HCT116 (cell line): ENCODE data around the gene PAPPA2. TPM values are rescaled to one million over a fixed set of nuclear protein-coding genes. Genes with fewer than 3 reads are reported as not detected.

ENCODE experiments used
- ATAC-seq: fragments of 200-7000 bp; cut with Tn5 transposase; 2 replicates; pipeline ENCODE4 v1.9.1; 2020; ENCODE audit warnings: mild to moderate bottlenecking, moderate library complexity
- BruUV-seq: library from RNA; stranded (reverse); fragments of 400-500 nt; replicated peaks from 2 replicates; lab custom pipeline; 2021; lab: Mats Ljungman, UMichigan
- CTCF ChIA-PET: fragments of 300-600 bp; sonication (Branson Sonifier 250); formaldehyde crosslinking; loops from one replicate; lab custom pipeline; 2021; ENCODE audit warnings: antibody characterized with exemption; lab: Charles Lee
- POLR2A ChIA-PET: fragments of 300-600, 350-600 bp; sonication (Branson Sonifier 250); formaldehyde crosslinking; loops from one replicate; lab custom pipeline; 2021; ENCODE audit warnings: antibody characterized with exemption; lab: Charles Lee
- RAD21 ChIA-PET, 2 experiments: fragments of 300-600 bp; sonication (Branson Sonifier 250); formaldehyde crosslinking; loops; one replicate each; lab custom pipeline; 2023; ENCODE audit warnings: low total read pairs in 2 of 2; ENCODE audit not compliant: uncharacterized antibody in 2 of 2, unreplicated experiment in 2 of 2, low non-redundant PET in 1 of 2; lab: Charles Lee
- DNase-seq: peaks from one replicate; pipeline ENCODE4 v3.0.0-alpha.2; 2010; ENCODE audit warnings: low read depth, low spot score
- H2AFZ ChIP-seq: fragments of 200-600 bp; shearing (Covaris generic), sonication (generic); 2 replicates; pipeline ENCODE4 v1.6.1; 2017; ENCODE audit warnings: low read depth, mixed run types, mixed read lengths, antibody characterized with exemption, low read length; ENCODE audit not compliant: poor library complexity, severe bottlenecking
- H3K27ac ChIP-seq: 2 replicates; pipeline ENCODE4 v1.5.1; 2012; ENCODE audit warnings: low read depth, low read length
- H3K27me3 ChIP-seq: fragments of 200-600 bp; sonication (generic); 2 replicates; pipeline ENCODE4 v1.6.1; 2016; ENCODE audit warnings: mixed run types, low read length, mixed read lengths; ENCODE audit not compliant: insufficient read depth
- H3K36me3 ChIP-seq, 2 experiments: fragments of 200-500 bp in 1 of 2; fragments of 200-600 bp in 1 of 2; sonication (Bioruptor generic) in 1 of 2; sonication (generic) in 1 of 2; 2 replicates each; pipeline versions ENCODE4 v1.5.1 to v1.6.1; 2014 to 2016; ENCODE audit warnings: low read length in 2 of 2, inconsistent platforms in 1 of 2, mixed read lengths in 1 of 2, mixed run types in 1 of 2; ENCODE audit not compliant: insufficient read depth in 2 of 2, control insufficient read depth in 1 of 2
- H3K4me1 ChIP-seq, 2 experiments: fragments of 200-600 bp in 1 of 2; sonication (generic) in 1 of 2; 2 replicates each; pipeline versions ENCODE4 v1.5.1 to v1.6.1; 2012 to 2017; ENCODE audit warnings: low read length in 2 of 2, inconsistent platforms in 1 of 2, mild to moderate bottlenecking in 1 of 2, mixed read lengths in 1 of 2, mixed run types in 1 of 2, moderate library complexity in 1 of 2; ENCODE audit not compliant: insufficient read depth in 2 of 2, control insufficient read depth in 1 of 2
- H3K4me2 ChIP-seq: fragments of 200-600 bp; sonication (generic); 2 replicates; pipeline ENCODE4 v1.6.1; 2017; ENCODE audit warnings: mixed run types, low read length, mixed read lengths
- H3K4me3 ChIP-seq, 2 experiments: fragments of 200-600 bp in 1 of 2; sonication (generic) in 1 of 2; replicated peaks in 1 of 2; 2 replicates each; pipeline ENCODE4 v1.5.1; 2011 to 2016; ENCODE audit warnings: low read length in 2 of 2, control low read depth in 1 of 2, low read depth in 1 of 2, mild to moderate bottlenecking in 1 of 2, mixed read lengths in 1 of 2, mixed run types in 1 of 2
- H3K79me2 ChIP-seq: fragments of 200-600 bp; sonication (generic); 2 replicates; pipeline ENCODE4 v1.6.1; 2017; ENCODE audit warnings: mild to moderate bottlenecking, mixed run types, low read length, moderate library complexity, mixed read lengths; ENCODE audit not compliant: insufficient read depth
- H3K9ac ChIP-seq: fragments of 200-600 bp; sonication (generic); 2 replicates; pipeline ENCODE4 v1.6.1; 2016; ENCODE audit warnings: low read length, mixed read lengths
- H3K9me2 ChIP-seq: fragments of 200-600 bp; sonication (generic), shearing (Covaris generic); 2 replicates; pipeline ENCODE4 v1.6.1; 2017; ENCODE audit warnings: mixed run types, mild to moderate bottlenecking, moderate library complexity; ENCODE audit not compliant: insufficient read depth
- H3K9me3 ChIP-seq, 2 experiments: fragments of 200-500 bp in 1 of 2; fragments of 200-600 bp in 1 of 2; sonication (Bioruptor generic) in 1 of 2; sonication (generic) in 1 of 2; 2 replicates each; pipeline ENCODE4 v1.6.1; 2014 to 2017; ENCODE audit warnings: low read length in 2 of 2, mixed read lengths in 2 of 2, inconsistent platforms in 1 of 2, low read depth in 1 of 2, mild to moderate bottlenecking in 1 of 2, mixed run types in 1 of 2, moderate library complexity in 1 of 2; ENCODE audit not compliant: control insufficient read depth in 1 of 2, insufficient read depth in 1 of 2
- H4K20me1 ChIP-seq: fragments of 200-600 bp; sonication (generic), shearing (Covaris generic); 2 replicates; pipeline ENCODE4 v1.6.1; 2017; ENCODE audit warnings: mixed run types, mild to moderate bottlenecking, moderate library complexity; ENCODE audit not compliant: insufficient read depth
- POLR2A ChIP-seq: IDR thresholded peaks from 2 replicates; pipeline ENCODE4 v1.7.0; 2011; ENCODE audit warnings: borderline replicate concordance; ENCODE audit not compliant: insufficient read depth, insufficient read length; ENCODE audit errors: extremely low read depth
- POLR2AphosphoS5 ChIP-seq: IDR thresholded peaks from 2 replicates; pipeline ENCODE4 v1.6.1; 2011; ENCODE audit warnings: mild to moderate bottlenecking, low read depth, low read length, moderate library complexity
- RAD21 ChIP-seq: IDR thresholded peaks from 2 replicates; pipeline ENCODE4 v1.6.1; 2012; ENCODE audit warnings: low read depth, mild to moderate bottlenecking
- REST ChIP-seq: IDR thresholded peaks from 2 replicates; pipeline ENCODE4 v1.6.1; 2012; ENCODE audit warnings: low read depth
- SIN3A ChIP-seq: IDR thresholded peaks from 2 replicates; pipeline ENCODE4 v1.6.1; 2012; ENCODE audit warnings: low read depth
- intact Hi-C: fragments of 100-400 bp; cut with micrococcal nuclease; formaldehyde crosslinking; loops from 2 replicates; pipeline ENCODE4 v1.10.0; 2022
- total RNA-seq: library from RNA; stranded (reverse); gene quantifications from one replicate; pipeline ENCODE4 v1.2.1, GENCODE V29; 2021; ENCODE audit not compliant: unreplicated experiment
- TF ChIP-seq, protein P1 (sequence below), 3 experiments: fragments of 200-600 bp in 1 of 3; sonication (generic) in 1 of 3; IDR thresholded peaks in 2 of 3; conservative IDR thresholded peaks in 1 of 3; 2 replicates each; pipeline ENCODE4 v1.5.1; 2012 to 2017; ENCODE audit warnings: low read depth in 2 of 3, low read length in 2 of 3, antibody characterized with exemption in 1 of 3, borderline replicate concordance in 1 of 3, control low read depth in 1 of 3, mild to moderate bottlenecking in 1 of 3, mixed read lengths in 1 of 3, mixed run types in 1 of 3, moderate library complexity in 1 of 3; ENCODE audit not compliant: insufficient read depth in 1 of 3
- TF ChIP-seq, protein P2 (sequence below): IDR thresholded peaks from 2 replicates; pipeline ENCODE4 v1.6.1; 2011; ENCODE audit warnings: mild to moderate bottlenecking, low read length, moderate library complexity; ENCODE audit not compliant: insufficient replicate concordance; ENCODE audit errors: extremely low read depth

The PAPPA2 gene
- total RNA-seq, 1 experiment from 2014 or later, result not detected

- ChIA-PET RAD21 (no interaction called here), CTCF (no interaction called here)
- no peak for DNase-seq
- no peak for ATAC-seq
- no peaks in the 10 kb centered on the region for H4K20me1 ChIP-seq
- H3K9ac ChIP-seq, result no peak overlapping the region
- H3K9me2 ChIP-seq, result no peaks in the 10 kb centered on the region
- H3K4me2 ChIP-seq, result no peak overlapping the region
- no peak overlapping the region for H2AFZ ChIP-seq
- H3K36me3 ChIP-seq, result no peaks in the 10 kb centered on the region
- peaks cover 13% of the 10 kb centered on the region; the same call in 1 of the 2 replicates for H3K27me3 ChIP-seq
- H3K4me1 ChIP-seq, result no peaks in the 10 kb centered on the region
- no peaks in the 10 kb centered on the region for H3K9me3 ChIP-seq
- TF ChIP-seq, protein P1, sequence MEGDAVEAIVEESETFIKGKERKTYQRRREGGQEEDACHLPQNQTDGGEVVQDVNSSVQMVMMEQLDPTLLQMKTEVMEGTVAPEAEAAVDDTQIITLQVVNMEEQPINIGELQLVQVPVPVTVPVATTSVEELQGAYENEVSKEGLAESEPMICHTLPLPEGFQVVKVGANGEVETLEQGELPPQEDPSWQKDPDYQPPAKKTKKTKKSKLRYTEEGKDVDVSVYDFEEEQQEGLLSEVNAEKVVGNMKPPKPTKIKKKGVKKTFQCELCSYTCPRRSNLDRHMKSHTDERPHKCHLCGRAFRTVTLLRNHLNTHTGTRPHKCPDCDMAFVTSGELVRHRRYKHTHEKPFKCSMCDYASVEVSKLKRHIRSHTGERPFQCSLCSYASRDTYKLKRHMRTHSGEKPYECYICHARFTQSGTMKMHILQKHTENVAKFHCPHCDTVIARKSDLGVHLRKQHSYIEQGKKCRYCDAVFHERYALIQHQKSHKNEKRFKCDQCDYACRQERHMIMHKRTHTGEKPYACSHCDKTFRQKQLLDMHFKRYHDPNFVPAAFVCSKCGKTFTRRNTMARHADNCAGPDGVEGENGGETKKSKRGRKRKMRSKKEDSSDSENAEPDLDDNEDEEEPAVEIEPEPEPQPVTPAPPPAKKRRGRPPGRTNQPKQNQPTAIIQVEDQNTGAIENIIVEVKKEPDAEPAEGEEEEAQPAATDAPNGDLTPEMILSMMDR (IDR thresholded peaks at IDR 0.05 in 2 of 3, conservative IDR thresholded peaks at IDR 0.05 in 1 of 3; ENCODE audit: borderline replicate concordance in 1 of 3, insufficient read depth in 1 of 3, low read depth in 2 of 3, low read length in 2 of 3), result no peak
- TF ChIP-seq, protein P2, sequence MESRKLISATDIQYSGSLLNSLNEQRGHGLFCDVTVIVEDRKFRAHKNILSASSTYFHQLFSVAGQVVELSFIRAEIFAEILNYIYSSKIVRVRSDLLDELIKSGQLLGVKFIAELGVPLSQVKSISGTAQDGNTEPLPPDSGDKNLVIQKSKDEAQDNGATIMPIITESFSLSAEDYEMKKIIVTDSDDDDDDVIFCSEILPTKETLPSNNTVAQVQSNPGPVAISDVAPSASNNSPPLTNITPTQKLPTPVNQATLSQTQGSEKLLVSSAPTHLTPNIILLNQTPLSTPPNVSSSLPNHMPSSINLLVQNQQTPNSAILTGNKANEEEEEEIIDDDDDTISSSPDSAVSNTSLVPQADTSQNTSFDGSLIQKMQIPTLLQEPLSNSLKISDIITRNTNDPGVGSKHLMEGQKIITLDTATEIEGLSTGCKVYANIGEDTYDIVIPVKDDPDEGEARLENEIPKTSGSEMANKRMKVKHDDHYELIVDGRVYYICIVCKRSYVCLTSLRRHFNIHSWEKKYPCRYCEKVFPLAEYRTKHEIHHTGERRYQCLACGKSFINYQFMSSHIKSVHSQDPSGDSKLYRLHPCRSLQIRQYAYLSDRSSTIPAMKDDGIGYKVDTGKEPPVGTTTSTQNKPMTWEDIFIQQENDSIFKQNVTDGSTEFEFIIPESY, result no peak
- TF ChIP-seq REST, result no peak
- no peak for TF ChIP-seq SIN3A
- TF ChIP-seq POLR2AphosphoS5, result no peak
- no peak for TF ChIP-seq RAD21
- no peak for TF ChIP-seq POLR2A
- TF ChIP-seq, all 23 proteins: peak for 0
- no TSS peak for BruUV-seq
- POLR2A ChIA-PET, result no interaction called here
- H3K4me3 ChIP-seq, result no peak overlapping the region
- intact Hi-C loops, result no loop called here
- H3K79me2 ChIP-seq, result no peaks in the 10 kb centered on the region
- no peak overlapping the region for H3K27ac ChIP-seq
Measured at GRCh38 chr1:176869577-176869976, 406.6 kb downstream of the PAPPA2 start.
